ENCODE results near the gene SRP54.

GRCh38 chr14:35034440-35034833 is 51.6 kb downstream of the SRP54 start:
- TF ChIP-seq EZH2 (IDR thresholded peaks at IDR 0.05) (no peak), CTCF (IDR thresholded peaks at IDR 0.05) (no peak), EZH2phosphoT487 (IDR thresholded peaks at IDR 0.05) (no peak)

Data from neural progenitor cell (in vitro differentiated cells).